OCI-LY1 (cell line): Measurements from ENCODE around the gene ERP44.

ENCODE experiments used
- CTCF ChIP-seq: fragments of 200-600 bp; sonication (generic), shearing (Covaris generic); IDR thresholded peaks from 2 replicates; pipeline ENCODE4 v1.5.1; 2017; ENCODE audit warnings: mild to moderate bottlenecking, antibody characterized with exemption, low read length, moderate library complexity, mixed read lengths
- EZH2 ChIP-seq: fragments of 200-600 bp; sonication (generic), shearing (Covaris generic); IDR thresholded peaks from 2 replicates; pipeline ENCODE4 v1.8.0; 2017; ENCODE audit warnings: borderline replicate concordance, mixed run types, mild to moderate bottlenecking, antibody characterized with exemption, low read length, moderate library complexity, mixed read lengths

- TF ChIP-seq CTCF (no peak), EZH2 (no peak)
These were observed 64.8 kb downstream of the ERP44 start for GRCh38 chr9:100033877-100034551.
